Measurements from ENCODE around the gene TM4SF4.

Gene TM4SF4, protein sequence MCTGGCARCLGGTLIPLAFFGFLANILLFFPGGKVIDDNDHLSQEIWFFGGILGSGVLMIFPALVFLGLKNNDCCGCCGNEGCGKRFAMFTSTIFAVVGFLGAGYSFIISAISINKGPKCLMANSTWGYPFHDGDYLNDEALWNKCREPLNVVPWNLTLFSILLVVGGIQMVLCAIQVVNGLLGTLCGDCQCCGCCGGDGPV

GRCh38 chr3:149474250-149474817 is at the start of gene TM4SF4:
TSS of gene TM4SF4 (plus strand) at chr3:149474697. CDS start at chr3:149474878, 181 bp downstream.
- no peak within 1 kb of the TSS for H3K4me3 ChIP-seq (IDR thresholded peaks at IDR 0.05; ENCODE audit: insufficient read depth, low read depth, low read length)
- no peak for TF ChIP-seq CTCF (conservative IDR thresholded peaks at IDR 0.05; ENCODE audit: low read depth, low read length)
- no peak within 1 kb of the TSS for H3K9ac ChIP-seq
- H3K27ac ChIP-seq = no peak within 1 kb of the TSS
- H4K20me1 ChIP-seq (ENCODE audit: insufficient read depth) = no peaks in the 10 kb centered on the region
- H3K4me1 ChIP-seq (ENCODE audit: low read depth, poor library complexity, severe bottlenecking) = no peaks in the 10 kb centered on the region
- no peaks in the 10 kb centered on the region for H3K79me2 ChIP-seq (ENCODE audit: insufficient read depth, low read depth)
- no peak within 1 kb of the TSS for H3K4me2 ChIP-seq
- no peaks in the 10 kb centered on the region for H3K27me3 ChIP-seq (ENCODE audit: insufficient read depth, low read depth)
- no peak within 1 kb of the TSS for H2AFZ ChIP-seq (ENCODE audit: low read depth)
- no peaks in the 10 kb centered on the region for H3K36me3 ChIP-seq (ENCODE audit: insufficient read depth)

- Histone ChIP-seq H3K79me2 (ENCODE audit: insufficient read depth, low read depth) (no peaks in the 10 kb centered on the region), H3K9ac (no peak overlapping the region), H3K27me3 (ENCODE audit: insufficient read depth, low read depth) (no peaks in the 10 kb centered on the region), H3K27ac (no peak overlapping the region), H3K4me2 (no peak overlapping the region), H4K20me1 (ENCODE audit: insufficient read depth) (no peaks in the 10 kb centered on the region), H3K36me3 (ENCODE audit: insufficient read depth) (no peaks in the 10 kb centered on the region), H3K4me3 (IDR thresholded peaks at IDR 0.05; ENCODE audit: insufficient read depth, low read depth, low read length) (no peak overlapping the region), H3K4me1 (ENCODE audit: low read depth, poor library complexity, severe bottlenecking) (no peaks in the 10 kb centered on the region), H2AFZ (ENCODE audit: low read depth) (no peak overlapping the region)
- no peak for TF ChIP-seq CTCF (conservative IDR thresholded peaks at IDR 0.05; ENCODE audit: low read depth, low read length)
These were observed 49.6 kb upstream of the TM4SF4 start for GRCh38 chr3:149424918-149425317.

GRCh38 chr3:149426325-149426724 is 48.2 kb upstream of the TM4SF4 start:
- Histone ChIP-seq H4K20me1 (ENCODE audit: insufficient read depth) (no peaks in the 10 kb centered on the region), H3K27ac (no peak overlapping the region), H3K36me3 (ENCODE audit: insufficient read depth) (no peaks in the 10 kb centered on the region), H3K4me2 (no peak overlapping the region), H3K27me3 (ENCODE audit: insufficient read depth, low read depth) (no peaks in the 10 kb centered on the region), H3K9ac (no peak overlapping the region), H3K4me3 (IDR thresholded peaks at IDR 0.05; ENCODE audit: insufficient read depth, low read depth, low read length) (no peak overlapping the region), H3K4me1 (ENCODE audit: low read depth, poor library complexity, severe bottlenecking) (no peaks in the 10 kb centered on the region), H2AFZ (ENCODE audit: low read depth) (no peak overlapping the region), H3K79me2 (ENCODE audit: insufficient read depth, low read depth) (no peaks in the 10 kb centered on the region)
- TF ChIP-seq CTCF (conservative IDR thresholded peaks at IDR 0.05; ENCODE audit: low read depth, low read length) = no peak

DNA sequence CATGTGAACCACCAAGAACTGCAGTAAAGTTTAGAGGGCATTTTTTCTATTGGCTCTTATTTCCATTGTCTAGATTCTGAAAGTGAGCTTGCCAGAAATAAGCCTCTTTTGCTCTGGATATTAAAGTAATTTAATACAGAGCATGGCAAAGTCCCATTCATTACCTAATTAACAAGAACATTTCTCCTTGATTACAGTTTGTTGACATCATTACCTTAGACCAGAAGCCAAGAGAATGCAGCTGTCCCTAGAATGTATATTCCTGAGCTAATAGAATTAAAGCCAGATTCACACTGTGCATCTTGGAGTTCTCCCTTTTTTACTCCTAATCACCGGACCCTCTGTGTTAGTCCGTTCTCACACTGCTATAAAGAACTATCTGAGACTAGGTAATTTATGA is 46.4 kb upstream of the TM4SF4 start:
- no peaks in the 10 kb centered on the region for H3K4me1 ChIP-seq (ENCODE audit: low read depth, poor library complexity, severe bottlenecking)
- no peak overlapping the region for H3K4me3 ChIP-seq (IDR thresholded peaks at IDR 0.05; ENCODE audit: insufficient read depth, low read depth, low read length)
- no peak overlapping the region for H3K9ac ChIP-seq
- TF ChIP-seq CTCF (conservative IDR thresholded peaks at IDR 0.05; ENCODE audit: low read depth, low read length) = no peak
- H3K4me2 ChIP-seq = no peak overlapping the region
- H3K27me3 ChIP-seq (ENCODE audit: insufficient read depth, low read depth) = no peaks in the 10 kb centered on the region
- no peaks in the 10 kb centered on the region for H3K79me2 ChIP-seq (ENCODE audit: insufficient read depth, low read depth)
- H4K20me1 ChIP-seq (ENCODE audit: insufficient read depth) = no peaks in the 10 kb centered on the region
- H3K27ac ChIP-seq = no peak overlapping the region
- no peak overlapping the region for H2AFZ ChIP-seq (ENCODE audit: low read depth)
- H3K36me3 ChIP-seq (ENCODE audit: insufficient read depth) = no peaks in the 10 kb centered on the region

Data from KMS-11 (cell line).